Measurements from ENCODE around the gene ITIH1. TPM values are rescaled to one million over a fixed set of nuclear protein-coding genes. Genes with fewer than 3 reads are reported as not detected.

ITIH1 gene
- total RNA-seq, 4 donors from 2014 or later: 4.1 TPM; not detected in 3

DNA sequence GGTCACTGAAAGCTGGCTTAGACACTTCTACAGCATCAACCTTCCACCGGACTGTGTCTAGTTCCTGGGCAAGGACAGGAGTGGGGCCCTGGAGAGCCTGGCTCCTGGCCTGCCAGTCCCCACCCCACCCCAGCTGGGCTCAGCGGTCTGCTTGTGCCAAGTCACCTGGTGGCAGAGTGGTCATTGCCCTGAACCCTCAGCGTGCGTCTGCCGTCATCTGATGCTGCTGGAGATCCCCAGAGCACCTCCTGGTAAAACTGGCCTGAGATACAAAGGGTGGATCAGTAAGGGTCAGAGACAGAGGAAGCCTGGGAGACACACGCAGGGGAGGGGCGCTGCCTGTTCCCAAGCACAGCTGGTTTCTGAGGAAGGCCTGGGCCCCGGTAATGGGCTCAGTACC is 36.4 kb downstream of the ITIH1 start:
- no peak for DNase-seq (ENCODE audit: low spot score in 2 of 2)
- Histone ChIP-seq H3K4me3 (no peak overlapping the region), H3K9me3 (no peaks in the 10 kb centered on the region), H3K27ac (no peak overlapping the region), H3K4me1 (no peaks in the 10 kb centered on the region), H3K27me3 (no peaks in the 10 kb centered on the region), H3K36me3 (peaks cover 0 to 34% (median 0%) of the 10 kb centered on the region in 3 donors)
- TF ChIP-seq POLR2A (IDR thresholded peaks at IDR 0.05): no peak
- TF ChIP-seq, protein P1, sequence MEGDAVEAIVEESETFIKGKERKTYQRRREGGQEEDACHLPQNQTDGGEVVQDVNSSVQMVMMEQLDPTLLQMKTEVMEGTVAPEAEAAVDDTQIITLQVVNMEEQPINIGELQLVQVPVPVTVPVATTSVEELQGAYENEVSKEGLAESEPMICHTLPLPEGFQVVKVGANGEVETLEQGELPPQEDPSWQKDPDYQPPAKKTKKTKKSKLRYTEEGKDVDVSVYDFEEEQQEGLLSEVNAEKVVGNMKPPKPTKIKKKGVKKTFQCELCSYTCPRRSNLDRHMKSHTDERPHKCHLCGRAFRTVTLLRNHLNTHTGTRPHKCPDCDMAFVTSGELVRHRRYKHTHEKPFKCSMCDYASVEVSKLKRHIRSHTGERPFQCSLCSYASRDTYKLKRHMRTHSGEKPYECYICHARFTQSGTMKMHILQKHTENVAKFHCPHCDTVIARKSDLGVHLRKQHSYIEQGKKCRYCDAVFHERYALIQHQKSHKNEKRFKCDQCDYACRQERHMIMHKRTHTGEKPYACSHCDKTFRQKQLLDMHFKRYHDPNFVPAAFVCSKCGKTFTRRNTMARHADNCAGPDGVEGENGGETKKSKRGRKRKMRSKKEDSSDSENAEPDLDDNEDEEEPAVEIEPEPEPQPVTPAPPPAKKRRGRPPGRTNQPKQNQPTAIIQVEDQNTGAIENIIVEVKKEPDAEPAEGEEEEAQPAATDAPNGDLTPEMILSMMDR (IDR thresholded peaks at IDR 0.05): no peak
- TF ChIP-seq EP300 (IDR thresholded peaks at IDR 0.05): no peak
- 78 to 80% methylated on average over 7 to 8 of the region's 8 CpGs for WGBS, 2 donors

GRCh38 chr3:52816199-52816598 is 38.8 kb downstream of the ITIH1 start:
- DNase-seq (ENCODE audit: low spot score in 2 of 2): no peak
- 84 to 85% methylated on average over 6 of the region's 6 CpGs for WGBS, 2 donors
- TF ChIP-seq EP300 (IDR thresholded peaks at IDR 0.05) (no peak), POLR2A (IDR thresholded peaks at IDR 0.05) (no peak)
- TF ChIP-seq, protein P1 (IDR thresholded peaks at IDR 0.05): no peak
- no peaks in the 10 kb centered on the region for H3K9me3 ChIP-seq
- H3K27ac ChIP-seq: no peak overlapping the region
- H3K27me3 ChIP-seq: no peaks in the 10 kb centered on the region
- H3K4me1 ChIP-seq: no peaks in the 10 kb centered on the region
- H3K36me3 ChIP-seq: peaks cover 0 to 55% (median 0%) of the 10 kb centered on the region in 3 donors
- no peak overlapping the region for H3K4me3 ChIP-seq

DNA sequence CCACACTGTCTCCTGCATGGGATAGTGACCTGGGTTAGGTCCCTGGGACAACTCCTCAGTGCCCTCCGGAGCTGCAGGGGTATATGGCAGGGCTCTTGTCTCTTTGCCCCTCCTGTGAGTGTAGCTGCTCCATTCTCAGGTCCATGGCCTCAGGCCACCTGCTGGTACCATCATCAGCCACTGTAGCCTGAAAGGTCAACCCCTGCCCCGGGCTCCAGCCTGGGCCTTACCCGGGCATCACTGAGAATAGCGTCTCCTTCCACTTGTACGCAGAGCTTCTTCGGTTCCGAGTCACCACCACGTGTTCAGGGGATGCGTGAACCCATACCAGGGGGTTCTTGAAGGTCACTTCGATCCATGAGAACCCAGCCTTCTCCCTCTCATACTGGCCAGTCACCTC is 39.3 kb downstream of the ITIH1 start:
- Histone ChIP-seq H3K9me3 (no peaks in the 10 kb centered on the region), H3K27ac (no peak overlapping the region), H3K27me3 (no peaks in the 10 kb centered on the region), H3K36me3 (peaks cover 0 to 60% (median 0%) of the 10 kb centered on the region in 3 donors), H3K4me1 (no peaks in the 10 kb centered on the region), H3K4me3 (no peak overlapping the region)
- TF ChIP-seq POLR2A (IDR thresholded peaks at IDR 0.05) (no peak), EP300 (IDR thresholded peaks at IDR 0.05) (no peak)
- TF ChIP-seq, protein P1 (IDR thresholded peaks at IDR 0.05): no peak
- no peak for DNase-seq (ENCODE audit: low spot score in 2 of 2)
- WGBS, 2 donors: 88 to 91% methylated on average over 9 to 10 of the region's 10 CpGs

DNA sequence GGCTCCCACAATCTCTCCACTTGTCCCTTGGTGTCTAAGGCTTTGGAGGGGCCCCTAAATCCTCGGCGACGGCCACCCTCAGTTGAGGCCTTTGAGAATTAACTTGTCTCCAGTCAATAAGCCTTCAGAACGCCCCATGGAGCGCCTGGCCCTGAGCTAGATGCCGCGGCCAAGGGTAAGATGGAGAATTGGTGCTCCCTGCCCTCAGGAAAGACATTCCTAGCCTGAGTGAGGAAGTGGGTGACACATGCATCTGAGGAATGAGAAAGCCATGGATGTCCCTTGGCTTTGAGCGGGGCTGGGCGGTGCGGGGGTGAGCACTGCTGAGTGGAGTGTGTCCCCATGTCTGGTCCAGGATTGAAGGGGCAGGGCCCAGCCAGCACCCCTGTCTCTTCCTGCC is 39.8 kb downstream of the ITIH1 start:
- WGBS, 2 donors: 86 to 100% methylated on average over 10 of the region's 10 CpGs

GRCh38 chr3:52817860-52818259 is 40.5 kb downstream of the ITIH1 start:
- Histone ChIP-seq H3K27me3 (no peaks in the 10 kb centered on the region), H3K9me3 (no peaks in the 10 kb centered on the region), H3K36me3 (peaks cover 0 to 69% (median 0%) of the 10 kb centered on the region in 3 donors), H3K27ac (no peak overlapping the region), H3K4me1 (no peaks in the 10 kb centered on the region), H3K4me3 (no peak overlapping the region)
- no peak for TF ChIP-seq POLR2A (IDR thresholded peaks at IDR 0.05)
- TF ChIP-seq, protein P1 (IDR thresholded peaks at IDR 0.05): no peak
- 85 to 91% methylated on average over 6 to 7 of the region's 7 CpGs for WGBS, 2 donors
- no peak for DNase-seq (ENCODE audit: low spot score in 2 of 2)

More for the DNA sequence above, 39.8 kb downstream of the ITIH1 start:
- Histone ChIP-seq H3K9me3 (no peaks in the 10 kb centered on the region), H3K27me3 (no peaks in the 10 kb centered on the region), H3K4me3 (no peak overlapping the region), H3K27ac (no peak overlapping the region), H3K36me3 (peaks cover 0 to 63% (median 0%) of the 10 kb centered on the region in 3 donors), H3K4me1 (no peaks in the 10 kb centered on the region)
- DNase-seq (ENCODE audit: low spot score in 2 of 2): no peak
- TF ChIP-seq, protein P1 (IDR thresholded peaks at IDR 0.05): no peak
- no peak for TF ChIP-seq POLR2A (IDR thresholded peaks at IDR 0.05)
- TF ChIP-seq EP300 (IDR thresholded peaks at IDR 0.05): no peak
